ACC112 (cell line): ENCODE measurements around the gene TFG.

Experiments
- H2AFZ ChIP-seq: fragments of 200-600 bp; sonication (generic); one replicate; pipeline ENCODE4 v1.6.0; 2017; ENCODE audit warnings: antibody characterized with exemption, low read length; ENCODE audit not compliant: unreplicated experiment
- H3K27ac ChIP-seq: fragments of 200-600 bp; sonication (generic); 2 replicates; pipeline ENCODE4 v1.5.1; 2014; ENCODE audit warnings: low read depth, mild to moderate bottlenecking, antibody characterized with exemption, low read length, moderate library complexity
- H3K27me3 ChIP-seq: fragments of 200-600 bp; sonication (generic); 2 replicates; pipeline ENCODE4 v1.6.1; 2014; ENCODE audit warnings: mild to moderate bottlenecking, antibody characterized with exemption, low read length, moderate library complexity, mixed read lengths; ENCODE audit not compliant: insufficient read depth
- H3K36me3 ChIP-seq: fragments of 200-600 bp; sonication (generic); 2 replicates; pipeline ENCODE4 v1.6.1; 2016; ENCODE audit warnings: mild to moderate bottlenecking, antibody characterized with exemption, low read length, moderate library complexity, mixed read lengths; ENCODE audit not compliant: insufficient read depth
- H3K4me1 ChIP-seq: fragments of 200-600 bp; sonication (generic); one replicate; pipeline ENCODE4 v1.6.1; 2016; ENCODE audit warnings: low read length, mixed read lengths; ENCODE audit not compliant: insufficient read depth, unreplicated experiment, control insufficient read depth
- H3K4me3 ChIP-seq: fragments of 200-600 bp; sonication (generic); 2 replicates; pipeline ENCODE4 v1.5.1; 2014; ENCODE audit warnings: mild to moderate bottlenecking, low read depth, low read length
- H3K79me2 ChIP-seq: fragments of 200-600 bp; sonication (generic); one replicate; pipeline ENCODE4 v1.6.0; 2016; ENCODE audit warnings: low read length; ENCODE audit not compliant: control insufficient read depth, unreplicated experiment, insufficient read depth

The TFG gene

DNA sequence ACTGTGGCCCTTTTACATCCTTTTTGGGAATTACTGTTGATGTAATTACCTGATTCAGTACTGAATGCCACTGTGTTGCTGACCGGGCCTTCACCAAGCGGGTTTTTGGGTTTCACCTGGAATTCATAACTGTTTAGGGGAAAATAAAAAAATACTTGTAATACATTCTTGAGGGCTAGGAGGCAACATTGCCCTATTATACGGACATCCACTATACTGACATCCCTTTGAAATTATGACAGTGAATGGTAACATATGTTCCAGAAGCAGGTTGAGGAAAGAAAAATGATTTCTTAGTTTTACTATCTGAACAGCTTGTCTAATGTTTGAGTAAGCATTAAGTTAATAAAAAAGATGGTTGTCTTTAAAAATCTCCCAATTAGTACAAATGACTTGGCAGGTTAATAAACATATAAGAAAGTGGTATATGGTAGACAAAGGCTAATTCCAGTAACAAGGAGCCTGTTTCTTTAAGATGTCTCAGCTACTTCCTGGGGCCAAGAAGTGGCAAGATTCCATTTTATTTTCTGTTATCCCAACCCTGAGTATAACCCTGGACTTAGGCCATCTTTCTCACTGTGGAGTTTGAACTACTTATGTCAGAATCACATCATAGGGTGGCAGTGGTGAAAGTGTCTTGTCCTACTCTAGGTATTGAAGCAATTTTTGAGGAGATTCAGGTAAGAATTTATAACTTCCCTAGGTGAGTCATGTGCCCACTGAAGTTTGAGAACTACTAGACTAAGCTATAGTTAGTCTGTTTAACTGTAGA lies 45.5 kb downstream of the TFG start:
- no peak overlapping the region for H3K27ac ChIP-seq
- H2AFZ ChIP-seq: no peak overlapping the region
- H3K4me3 ChIP-seq: no peak overlapping the region
- H3K36me3 ChIP-seq: peaks cover 35% of the 10 kb centered on the region
- H3K27me3 ChIP-seq: no peaks in the 10 kb centered on the region
- H3K4me1 ChIP-seq: peaks cover 5% of the 10 kb centered on the region
- H3K79me2 ChIP-seq: no peaks in the 10 kb centered on the region

DNA sequence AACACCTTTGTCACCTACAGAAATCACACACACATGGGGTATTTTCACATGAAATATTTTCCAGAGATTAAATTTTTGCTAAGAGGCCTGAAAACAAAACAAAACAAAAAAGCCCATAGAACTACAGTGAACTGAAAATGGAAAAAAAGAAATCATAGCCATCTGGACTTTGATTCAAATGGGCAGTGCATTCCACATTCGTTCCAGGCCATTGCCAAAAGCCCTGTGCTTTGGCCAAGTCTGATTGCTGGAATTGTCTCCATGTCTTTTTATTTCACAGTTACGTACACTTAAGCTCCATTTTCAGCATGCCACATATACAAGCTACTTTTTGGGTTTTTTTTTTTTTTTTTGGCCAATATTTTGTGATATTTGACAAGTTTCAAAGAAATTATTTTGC lies 47.1 kb downstream of the TFG start:
- H3K4me1 ChIP-seq: peaks cover 10% of the 10 kb centered on the region
- H2AFZ ChIP-seq: no peak overlapping the region
- no peak overlapping the region for H3K27ac ChIP-seq
- no peak overlapping the region for H3K4me3 ChIP-seq
- H3K79me2 ChIP-seq: no peaks in the 10 kb centered on the region
- no peaks in the 10 kb centered on the region for H3K27me3 ChIP-seq
- H3K36me3 ChIP-seq: peaks cover 23% of the 10 kb centered on the region

DNA sequence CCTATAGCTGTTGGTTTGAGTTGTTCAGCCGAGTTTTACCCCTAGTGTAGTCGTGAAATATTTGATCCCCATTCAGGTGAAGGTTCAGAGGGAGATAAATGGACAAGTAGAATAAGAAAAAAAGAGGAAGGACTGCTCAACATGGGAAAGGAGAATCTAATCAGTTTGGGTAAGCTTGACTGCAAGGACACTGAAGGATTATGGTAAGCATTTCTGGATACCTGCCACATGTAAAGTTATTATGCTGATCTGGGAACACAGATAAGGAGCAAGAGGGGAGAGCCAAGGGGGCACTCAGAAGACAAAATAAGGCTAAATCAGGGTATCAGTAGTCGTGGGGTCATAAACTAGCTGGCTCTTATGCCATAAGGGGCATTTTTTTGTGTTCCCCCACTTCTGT lies 49.9 kb downstream of the TFG start:
- Histone ChIP-seq H3K27me3 (no peaks in the 10 kb centered on the region), H3K4me3 (no peak overlapping the region), H3K79me2 (no peaks in the 10 kb centered on the region), H2AFZ (no peak overlapping the region), H3K4me1 (peaks cover 10% of the 10 kb centered on the region), H3K36me3 (peaks cover 7% of the 10 kb centered on the region; the same call in 1 of the 2 replicates), H3K27ac (no peak overlapping the region)

DNA sequence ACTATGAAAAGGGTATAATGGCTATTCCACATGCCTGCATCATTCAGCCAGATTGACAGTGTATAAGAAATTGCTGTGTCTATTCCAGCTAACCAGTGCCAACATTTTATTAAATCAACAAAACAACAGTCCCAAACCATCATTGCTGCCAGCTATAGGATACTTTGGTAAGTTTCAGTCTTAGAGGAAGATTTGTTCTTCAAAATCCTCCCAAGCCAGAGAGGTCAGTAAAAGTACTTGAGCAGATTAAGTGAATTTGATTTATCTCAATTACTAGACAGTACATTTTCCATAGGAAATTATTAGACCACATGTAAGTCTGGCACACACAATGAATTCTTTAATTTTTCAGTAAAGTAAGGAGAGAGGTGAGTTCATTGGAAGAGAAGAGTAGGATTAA lies 50.7 kb downstream of the TFG start:
- H3K4me3 ChIP-seq: peak overlapping the region; percentile 21; the same call in 1 of the 2 replicates

DNA sequence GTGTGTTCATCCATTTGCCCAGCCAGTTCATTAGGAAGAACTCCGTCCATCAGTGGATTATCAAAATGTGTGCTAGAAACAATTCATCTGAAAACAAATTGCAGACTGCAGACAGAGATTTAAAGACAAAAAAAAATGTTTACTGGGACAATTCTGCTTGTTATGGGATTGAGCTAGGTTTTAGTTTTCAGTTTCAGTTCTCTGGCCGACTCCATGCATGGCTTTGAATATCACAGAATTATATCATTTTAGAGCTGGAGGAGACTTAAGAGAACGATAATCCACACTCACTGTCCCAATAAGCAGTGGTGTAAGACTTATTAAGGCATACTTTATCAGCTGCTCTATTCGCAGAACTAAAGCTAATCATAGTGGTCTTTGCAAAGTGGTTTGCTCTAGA lies 51.1 kb downstream of the TFG start:
- no peaks in the 10 kb centered on the region for H3K27me3 ChIP-seq
- H3K4me3 ChIP-seq: peak overlapping the region; percentile 21
- no peak overlapping the region for H3K27ac ChIP-seq
- no peaks in the 10 kb centered on the region for H3K79me2 ChIP-seq
- peaks cover 10% of the 10 kb centered on the region for H3K4me1 ChIP-seq
- H3K36me3 ChIP-seq: no peaks in the 10 kb centered on the region; the same call in 1 of the 2 replicates
- H2AFZ ChIP-seq: no peak overlapping the region

More for the DNA sequence above, 50.7 kb downstream of the TFG start:
- Histone ChIP-seq H3K4me1 (peaks cover 10% of the 10 kb centered on the region), H3K36me3 (peaks cover under 1% of the 10 kb centered on the region; the same call in 1 of the 2 replicates), H3K27me3 (no peaks in the 10 kb centered on the region), H3K27ac (no peak overlapping the region), H2AFZ (no peak overlapping the region), H3K79me2 (no peaks in the 10 kb centered on the region)

DNA sequence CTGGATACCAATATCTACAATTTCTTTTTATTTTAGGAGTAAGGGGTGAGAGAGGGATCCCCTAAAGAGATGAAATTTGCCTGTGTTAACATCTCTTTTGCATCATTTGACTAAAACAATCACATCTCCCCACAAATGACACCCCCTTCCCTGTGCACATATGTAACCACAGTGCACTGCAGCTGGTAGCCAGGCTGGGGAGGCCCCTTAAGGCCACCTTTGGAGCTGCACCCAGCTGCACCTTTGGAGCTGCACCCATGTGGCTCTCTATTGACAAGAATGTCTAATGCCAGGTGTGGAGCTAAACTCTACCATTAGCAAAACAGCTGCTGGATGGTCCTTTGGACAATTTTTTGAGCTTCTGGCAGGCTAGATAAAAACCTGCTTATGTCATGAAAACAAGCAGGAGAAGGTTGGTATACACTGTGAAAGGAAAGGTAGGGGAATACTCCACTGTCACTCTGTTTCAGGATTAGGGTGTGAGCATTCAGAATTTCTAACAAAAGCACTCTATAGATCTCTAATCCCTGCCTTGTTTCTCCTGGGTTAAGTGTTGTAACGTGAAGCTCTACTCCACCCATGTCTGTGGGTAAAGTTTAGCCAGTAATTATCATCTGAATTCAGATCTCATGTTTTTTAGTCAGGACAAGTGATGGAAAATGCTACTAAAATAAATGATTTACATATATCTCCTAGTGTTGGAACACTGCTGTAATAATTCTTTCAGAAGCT lies 52.1 kb downstream of the TFG start:
- no peak overlapping the region for H3K27ac ChIP-seq
- H3K4me1 ChIP-seq: peaks cover 10% of the 10 kb centered on the region
- no peak overlapping the region for H2AFZ ChIP-seq
- H3K79me2 ChIP-seq: no peaks in the 10 kb centered on the region
- no peak overlapping the region for H3K4me3 ChIP-seq
- H3K36me3 ChIP-seq: no peaks in the 10 kb centered on the region; the same call in none of the 2 replicates
- no peaks in the 10 kb centered on the region for H3K27me3 ChIP-seq

DNA sequence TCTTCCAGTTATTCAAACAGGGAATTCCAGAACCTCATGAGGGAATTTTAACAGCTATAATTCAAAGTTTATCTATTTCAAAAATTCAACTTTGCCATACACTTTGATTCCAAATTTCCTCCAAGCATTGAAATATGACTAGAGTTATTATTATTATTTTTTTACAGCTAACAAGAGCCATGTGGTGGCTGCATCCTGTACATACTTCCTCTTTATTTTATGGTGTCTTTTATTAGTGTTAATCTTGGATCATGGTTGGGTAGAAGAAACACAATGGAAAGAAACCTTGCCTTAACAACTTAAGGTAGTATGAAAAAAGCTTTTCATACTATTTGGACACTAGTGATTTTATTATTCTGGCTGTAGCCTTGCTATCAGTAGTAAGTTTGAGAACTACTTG lies 52.7 kb downstream of the TFG start:
- Histone ChIP-seq H3K79me2 (no peaks in the 10 kb centered on the region), H2AFZ (no peak overlapping the region), H3K36me3 (no peaks in the 10 kb centered on the region; the same call in none of the 2 replicates), H3K27ac (no peak overlapping the region), H3K27me3 (no peaks in the 10 kb centered on the region), H3K4me1 (peaks cover 10% of the 10 kb centered on the region), H3K4me3 (no peak overlapping the region)

DNA sequence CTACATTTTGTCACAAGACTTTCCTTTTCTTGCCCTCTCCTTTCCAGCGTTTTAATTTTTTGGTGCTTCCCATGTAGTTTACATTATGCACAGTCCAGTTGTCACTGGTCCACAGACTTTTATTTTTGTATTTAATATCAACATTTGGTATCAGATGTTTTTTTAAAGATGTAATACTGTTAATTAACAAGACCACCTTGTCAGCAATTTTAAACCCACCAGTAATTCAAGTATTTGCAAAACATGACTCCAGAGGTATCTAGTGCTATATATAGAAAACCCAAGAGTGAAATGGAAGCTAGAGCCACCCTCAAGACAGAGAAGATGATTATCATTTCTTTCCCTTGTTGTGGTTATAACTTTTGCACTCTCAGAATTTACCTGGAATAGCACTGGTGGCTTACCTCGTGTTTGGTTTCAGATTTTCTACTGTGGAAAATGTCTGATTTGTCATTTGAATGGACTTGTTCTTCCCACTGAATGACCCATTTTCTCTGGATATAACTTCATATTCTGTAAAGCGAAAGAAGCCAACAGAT lies 56.2 kb downstream of the TFG start:
- Histone ChIP-seq H3K4me3 (no peak overlapping the region), H3K36me3 (no peaks in the 10 kb centered on the region; the same call in none of the 2 replicates), H2AFZ (no peak overlapping the region), H3K27ac (no peak overlapping the region), H3K79me2 (no peaks in the 10 kb centered on the region), H3K27me3 (no peaks in the 10 kb centered on the region), H3K4me1 (no peaks in the 10 kb centered on the region)

DNA sequence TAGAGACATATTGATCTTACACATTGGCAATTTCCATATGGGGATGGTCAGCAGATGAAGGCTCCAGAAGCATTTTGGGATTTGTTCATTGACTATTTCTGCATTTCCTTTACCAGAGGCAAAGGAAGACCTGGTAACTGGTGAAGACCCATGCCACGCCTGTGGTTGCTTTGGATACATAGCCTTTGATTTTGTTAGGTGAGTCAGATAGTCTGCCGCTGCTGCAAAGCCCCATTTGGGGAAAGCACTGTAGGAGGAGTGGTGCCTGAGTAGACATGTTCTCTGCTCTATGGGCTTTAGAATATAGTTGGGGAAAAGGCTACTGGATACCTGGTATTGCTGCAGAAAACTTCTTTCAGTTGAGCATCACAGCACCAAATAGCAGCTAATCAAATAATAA lies 56.8 kb downstream of the TFG start:
- Histone ChIP-seq H3K27me3 (no peaks in the 10 kb centered on the region), H3K36me3 (no peaks in the 10 kb centered on the region; the same call in none of the 2 replicates), H3K4me1 (no peaks in the 10 kb centered on the region), H2AFZ (no peak overlapping the region), H3K79me2 (no peaks in the 10 kb centered on the region), H3K27ac (no peak overlapping the region), H3K4me3 (no peak overlapping the region)

DNA sequence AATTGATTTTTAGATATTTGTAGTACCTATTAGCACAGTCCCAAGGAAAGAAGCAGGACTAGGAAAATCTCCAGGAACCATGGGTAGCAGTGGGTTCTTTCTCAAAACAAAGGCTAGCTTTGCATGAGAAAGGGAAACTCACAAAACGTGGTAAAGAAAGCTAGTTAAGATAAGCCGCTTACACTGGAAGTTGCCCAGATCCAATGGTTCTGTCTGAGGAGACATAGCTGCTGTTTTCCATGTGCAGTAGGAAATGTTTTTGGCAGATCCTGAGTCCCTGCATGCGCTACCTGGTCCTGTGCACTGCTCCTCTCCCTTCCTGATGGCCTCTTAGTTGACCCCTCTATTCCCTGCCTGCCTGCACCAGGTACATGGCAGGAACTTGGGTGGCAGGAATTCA lies 60.4 kb downstream of the TFG start:
- Histone ChIP-seq H3K27ac (no peak overlapping the region), H3K36me3 (peaks cover 8% of the 10 kb centered on the region), H3K27me3 (no peaks in the 10 kb centered on the region), H3K79me2 (no peaks in the 10 kb centered on the region), H3K4me3 (no peak overlapping the region), H2AFZ (no peak overlapping the region), H3K4me1 (no peaks in the 10 kb centered on the region)
